Stimulated activated CD8-positive, alpha-beta memory T cell treated with anti-CD3 and anti-CD28 coated beads, Interleukin-2, amount 100 ng/mL, for 48 hours (primary cell): ENCODE data around the gene KCNE1.
A peak's percentile ranks its signal among the peaks of the same experiment; 100 is the strongest.
"Not testable (repeated sequence)": the region's sequence is repeated elsewhere in the genome, so short reads cannot be mapped to it uniquely, and the experiment has no call there.

ENCODE experiments used
- DNase-seq, 2 donors: peaks; one replicate each; pipeline ENCODE4 v3.0.0-alpha.2; 2020; ENCODE audit warnings: low read depth in 2 of 2

Gene KCNE1

GRCh38 chr21:34511787-34512455 lies at the start of gene KCNE1:
KCNE1 (minus strand) TSS chr21:34512210; CDS start chr21:34449634, 62,576 bp downstream.
- no peak for DNase-seq

GRCh38 chr21:34561806-34562205 lies 49.8 kb upstream of the KCNE1 start:
- no peak for DNase-seq

GRCh38 chr21:34560609-34561008 lies 48.6 kb upstream of the KCNE1 start:
- no peak for DNase-seq

GRCh38 chr21:34560021-34560420 lies 48.0 kb upstream of the KCNE1 start:
- no peak for DNase-seq

- DNase-seq: no peak
These were observed 47.1 kb upstream of the KCNE1 start for GRCh38 chr21:34559089-34559631.

- DNase-seq: no peak
These were observed 46.2 kb upstream of the KCNE1 start for GRCh38 chr21:34558166-34558565.

- DNase-seq: no peak
These were observed 45.3 kb upstream of the KCNE1 start for GRCh38 chr21:34557261-34557660.

GRCh38 chr21:34554670-34555069 lies 42.7 kb upstream of the KCNE1 start:
- DNase-seq: not testable (repeated sequence)

- DNase-seq: no peak
These were observed 42.2 kb upstream of the KCNE1 start for GRCh38 chr21:34554227-34554626.

- DNase-seq: no peak
These were observed 41.3 kb upstream of the KCNE1 start for GRCh38 chr21:34553151-34553952.

GRCh38 chr21:34552360-34553098 lies 40.5 kb upstream of the KCNE1 start:
- no peak for DNase-seq

- DNase-seq: no peak
These were observed 38.3 kb upstream of the KCNE1 start for GRCh38 chr21:34550182-34550799.

- DNase-seq: no peak
These were observed 36.9 kb upstream of the KCNE1 start for GRCh38 chr21:34548781-34549376.

- DNase-seq: no peak
These were observed 34.5 kb upstream of the KCNE1 start for GRCh38 chr21:34546542-34546941.

- DNase-seq: no peak
These were observed 33.3 kb upstream of the KCNE1 start for GRCh38 chr21:34545079-34545884.

- DNase-seq: peak in 1 of 2 donors; percentile 30
These were observed 32.1 kb upstream of the KCNE1 start for GRCh38 chr21:34544032-34544496.

GRCh38 chr21:34543017-34543416 lies 31.0 kb upstream of the KCNE1 start:
- no peak for DNase-seq

GRCh38 chr21:34540206-34540605 lies 28.2 kb upstream of the KCNE1 start:
- no peak for DNase-seq

GRCh38 chr21:34537838-34538237 lies 25.8 kb upstream of the KCNE1 start:
- no peak for DNase-seq

GRCh38 chr21:34536820-34537219 lies 24.8 kb upstream of the KCNE1 start:
- no peak for DNase-seq
